ENCODE data around the gene GOLGA3.
"Not testable (repeated sequence)": the region's sequence is repeated elsewhere in the genome, so short reads cannot be mapped to it uniquely, and the experiment has no call there.

Gene GOLGA3

GRCh38 chr12:132776816-132777568, 51.7 kb downstream of the GOLGA3 start:
- no peak for DNase-seq

DNA sequence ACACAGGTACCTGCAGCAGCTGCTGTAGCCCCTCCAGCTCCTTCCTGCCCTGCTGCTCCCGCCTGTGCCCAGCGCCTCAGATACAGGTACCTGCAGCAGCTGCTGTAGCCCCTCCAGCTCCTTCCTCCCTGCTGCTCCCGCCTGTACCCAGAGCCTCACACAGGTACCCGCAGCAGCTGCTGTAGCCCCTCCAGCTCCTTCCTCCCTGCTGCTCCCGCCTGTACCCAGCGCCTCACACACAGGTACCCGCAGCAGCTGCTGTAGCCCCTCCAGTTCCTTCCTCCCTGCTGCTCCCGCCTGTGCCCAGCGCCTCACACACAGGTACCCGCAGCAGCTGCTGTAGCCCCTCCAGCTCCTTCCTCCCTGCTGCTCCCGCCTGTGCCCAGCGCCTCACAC, 52.4 kb downstream of the GOLGA3 start:
- not testable (repeated sequence) for DNase-seq

- no peak for DNase-seq
Observed at GRCh38 chr12:132775502-132776229, 53.0 kb downstream of the GOLGA3 start.

DNA sequence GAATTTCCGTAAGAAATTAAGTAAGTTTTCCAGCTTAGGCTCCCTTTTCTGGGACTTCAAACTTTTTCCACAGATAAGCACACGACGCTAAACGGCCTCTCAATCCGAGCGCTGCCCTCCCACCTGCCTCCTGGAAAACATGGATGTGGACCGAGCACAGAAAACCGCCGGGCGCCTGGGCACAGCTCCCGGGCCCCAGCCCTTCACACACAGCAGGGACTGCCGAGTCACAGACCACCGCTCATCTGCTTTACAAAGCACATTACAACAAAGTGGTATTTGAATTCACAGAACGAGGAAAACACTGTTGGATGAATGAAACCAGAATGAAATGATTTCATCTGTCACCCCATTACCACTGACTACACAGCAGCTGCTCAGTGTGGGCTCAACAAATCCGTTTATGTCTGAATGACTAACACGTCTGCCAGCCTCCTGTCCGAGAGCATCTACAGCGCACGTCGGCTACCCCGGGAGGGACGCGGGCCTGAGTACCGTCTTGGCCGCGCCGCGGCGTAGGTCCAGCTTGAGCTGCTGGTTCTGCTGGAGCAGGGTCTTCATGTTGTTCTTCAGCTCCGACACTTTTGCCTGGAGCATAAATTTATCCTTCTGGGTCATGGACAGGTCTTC, 53.9 kb downstream of the GOLGA3 start:
- DNase-seq: no peak

GRCh38 chr12:132774159-132774558, 54.5 kb downstream of the GOLGA3 start:
- no peak for DNase-seq

- DNase-seq: no peak
Observed at GRCh38 chr12:132773077-132773955, 55.4 kb downstream of the GOLGA3 start.

GRCh38 chr12:132772606-132773005, 56.1 kb downstream of the GOLGA3 start:
- DNase-seq: no peak

DNA sequence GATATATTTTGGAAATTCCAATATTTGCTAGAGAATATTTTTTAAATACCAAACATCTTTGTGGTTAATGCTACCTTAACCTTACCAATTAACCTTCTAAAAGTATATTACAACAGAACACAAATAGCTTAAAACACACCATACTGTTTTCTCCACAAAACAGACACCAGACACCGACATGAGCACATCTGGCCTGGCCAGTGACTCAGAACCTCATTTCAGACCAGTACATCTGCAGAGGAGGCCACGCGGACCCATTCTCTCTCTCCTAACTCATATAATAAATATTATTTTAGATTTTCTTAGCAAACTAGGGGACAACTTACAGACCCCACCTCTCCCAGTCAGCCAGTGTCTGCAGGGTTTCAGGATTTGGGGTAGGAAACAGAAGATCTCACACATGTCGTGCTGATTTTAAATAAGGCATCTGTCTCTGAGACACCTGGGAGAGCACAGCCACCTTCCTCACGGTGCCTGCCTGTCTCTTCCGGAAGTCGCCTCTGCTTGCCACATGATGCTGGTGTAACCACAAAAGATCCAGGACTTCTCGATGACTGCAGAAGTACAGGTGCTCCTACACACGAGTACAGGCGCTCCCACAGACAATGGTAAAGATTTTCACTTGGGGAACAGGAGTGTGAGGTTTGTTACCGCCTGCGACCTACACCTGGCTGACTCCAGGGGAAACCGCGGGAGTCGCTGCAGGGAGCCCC, 57.4 kb downstream of the GOLGA3 start:
- no peak for DNase-seq

DNA sequence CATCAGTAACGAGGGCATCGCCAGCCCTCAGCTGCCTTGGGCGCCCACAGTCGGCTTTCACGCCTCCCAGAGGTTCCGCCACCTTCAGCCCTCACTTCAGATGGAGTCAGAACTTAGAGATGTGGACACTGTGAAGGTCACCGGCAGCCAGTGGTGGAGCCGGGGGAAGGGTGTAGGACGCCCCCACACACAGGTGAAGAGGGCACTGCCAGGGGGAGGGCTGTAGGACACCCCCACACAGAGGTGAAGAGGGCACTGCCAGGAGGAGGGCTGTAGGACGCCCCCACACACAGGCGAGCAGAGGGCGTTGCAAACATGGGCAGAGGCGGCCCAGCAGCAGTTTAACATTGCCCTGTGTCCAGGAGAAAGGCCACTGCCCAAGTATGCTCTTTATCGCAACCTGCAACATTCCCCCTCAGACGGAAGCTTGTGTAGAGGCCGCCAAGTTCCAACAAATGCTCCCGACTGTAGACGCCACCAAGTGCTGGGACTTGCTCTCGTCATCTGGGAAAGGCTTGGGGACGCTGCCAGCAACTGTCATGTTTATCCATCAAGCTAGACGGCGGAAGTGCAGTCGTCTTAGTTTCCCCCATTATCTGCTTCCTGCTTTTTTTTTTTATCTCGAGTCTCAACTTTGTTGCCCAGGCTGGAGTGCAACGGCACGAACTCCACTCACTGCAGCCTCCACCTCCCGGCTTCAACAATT, 62.1 kb downstream of the GOLGA3 start:
- DNase-seq: no peak

- no peak for DNase-seq
Observed at GRCh38 chr12:132765361-132765760, 63.3 kb downstream of the GOLGA3 start.

DNA sequence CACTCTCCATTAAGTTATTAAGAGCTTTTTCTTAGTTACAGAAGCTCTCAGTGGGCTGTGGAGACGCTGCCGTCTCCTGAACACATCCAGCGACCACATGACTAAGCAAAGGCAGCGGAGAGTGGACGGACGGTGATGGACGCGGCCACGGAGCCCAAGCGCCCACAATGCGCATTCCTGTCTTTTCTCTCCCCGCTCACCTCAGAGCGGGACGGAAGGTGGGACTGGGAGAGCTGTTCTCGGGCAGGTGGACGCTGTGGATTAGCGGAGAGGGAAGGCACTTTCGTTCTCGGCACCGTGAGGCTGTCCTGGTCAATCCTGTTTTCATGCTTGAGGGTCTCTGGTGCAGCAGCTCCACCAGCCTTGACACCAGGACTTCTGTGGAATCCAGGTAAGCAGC, 64.4 kb downstream of the GOLGA3 start:
- DNase-seq: no peak

DNA sequence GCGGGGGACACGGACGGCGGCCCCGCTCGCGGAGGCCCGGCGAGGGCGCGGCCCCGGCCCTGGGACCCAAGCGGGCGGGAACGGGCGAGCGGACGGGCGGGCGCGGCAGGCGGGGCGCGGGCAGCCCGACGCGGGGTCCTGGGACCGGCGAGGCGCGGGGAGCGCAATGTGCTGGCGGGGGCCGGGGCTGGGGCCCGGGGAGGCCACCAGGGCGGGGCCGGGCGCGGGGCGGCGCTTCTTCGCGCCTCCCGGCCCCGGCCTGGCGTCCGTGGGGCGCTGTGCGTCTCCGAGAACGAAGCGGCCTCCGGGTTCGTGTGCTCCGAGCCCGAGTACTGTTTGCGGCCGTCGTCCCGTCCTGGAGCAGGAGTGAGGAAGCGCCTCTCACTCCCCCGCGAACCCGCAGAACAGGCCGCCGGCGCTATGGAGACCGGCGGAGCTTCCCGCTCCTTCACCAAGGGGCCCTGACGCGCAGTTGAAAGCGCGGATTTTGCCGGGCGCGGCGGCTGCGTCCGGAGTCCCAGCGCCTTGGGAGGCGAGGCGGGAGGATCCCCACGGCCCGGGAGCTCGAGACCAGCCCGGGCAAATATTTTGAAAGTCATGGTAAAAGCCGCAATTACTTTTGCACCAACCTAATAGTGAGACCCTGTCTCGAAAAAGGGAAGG, 66.6 kb downstream of the GOLGA3 start:
- peak; percentile 86 for DNase-seq

DNA sequence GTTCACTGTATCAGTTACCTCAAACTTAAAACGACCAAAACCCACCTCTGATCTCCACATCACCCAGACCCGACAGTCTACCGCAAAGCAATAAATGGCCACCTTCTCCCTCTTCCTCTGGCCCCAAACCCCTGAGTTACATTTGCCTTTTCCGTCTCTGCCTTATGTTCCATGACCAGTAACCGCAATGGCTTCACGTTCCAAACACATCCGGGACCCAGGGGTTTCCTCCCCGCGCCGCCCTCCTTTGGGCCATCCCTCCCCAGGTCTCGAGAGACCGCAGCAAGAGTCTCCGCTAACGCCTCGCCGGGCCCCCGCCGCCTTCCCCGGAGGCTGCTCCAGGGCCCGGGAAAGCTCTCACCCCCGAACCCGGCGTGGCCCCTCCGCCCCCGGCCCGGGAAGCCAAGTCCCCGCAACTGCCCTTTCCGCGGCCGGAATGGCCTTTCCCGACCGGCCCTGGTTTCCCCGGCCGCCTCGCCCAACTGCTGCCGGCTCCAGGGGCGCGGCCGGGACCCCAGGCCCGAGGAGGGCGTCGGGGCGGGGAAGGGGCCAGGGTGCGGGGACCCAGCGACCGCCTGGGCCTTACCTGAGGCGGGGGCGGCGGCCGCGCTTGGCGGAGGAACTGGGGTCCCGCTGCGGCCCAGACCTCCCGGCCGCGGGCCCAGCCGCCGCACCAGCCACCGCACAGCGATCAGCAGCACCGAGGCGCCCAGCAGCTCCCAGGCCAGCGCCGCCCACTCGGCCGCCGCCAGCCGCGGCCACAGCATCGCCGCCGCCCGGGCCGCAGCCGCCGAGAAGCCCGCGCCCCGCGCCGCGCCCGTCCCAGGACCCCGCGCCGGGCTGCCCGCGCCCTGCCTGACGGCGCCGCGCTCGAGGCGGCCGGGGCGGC, 67.4 kb downstream of the GOLGA3 start, which contains the start of gene ANKLE2:
Gene ANKLE2 (minus strand): TSS at position 801 of the 889 bp plus-strand sequence. CDS start 34 bp downstream, at position 767.
- peak; percentile 73 for DNase-seq

- no peak for DNase-seq
Observed at GRCh38 chr12:132759359-132759758, 69.3 kb downstream of the GOLGA3 start.

- DNase-seq: not testable (repeated sequence)
Observed at GRCh38 chr12:132758825-132759224, 69.8 kb downstream of the GOLGA3 start.

DNA sequence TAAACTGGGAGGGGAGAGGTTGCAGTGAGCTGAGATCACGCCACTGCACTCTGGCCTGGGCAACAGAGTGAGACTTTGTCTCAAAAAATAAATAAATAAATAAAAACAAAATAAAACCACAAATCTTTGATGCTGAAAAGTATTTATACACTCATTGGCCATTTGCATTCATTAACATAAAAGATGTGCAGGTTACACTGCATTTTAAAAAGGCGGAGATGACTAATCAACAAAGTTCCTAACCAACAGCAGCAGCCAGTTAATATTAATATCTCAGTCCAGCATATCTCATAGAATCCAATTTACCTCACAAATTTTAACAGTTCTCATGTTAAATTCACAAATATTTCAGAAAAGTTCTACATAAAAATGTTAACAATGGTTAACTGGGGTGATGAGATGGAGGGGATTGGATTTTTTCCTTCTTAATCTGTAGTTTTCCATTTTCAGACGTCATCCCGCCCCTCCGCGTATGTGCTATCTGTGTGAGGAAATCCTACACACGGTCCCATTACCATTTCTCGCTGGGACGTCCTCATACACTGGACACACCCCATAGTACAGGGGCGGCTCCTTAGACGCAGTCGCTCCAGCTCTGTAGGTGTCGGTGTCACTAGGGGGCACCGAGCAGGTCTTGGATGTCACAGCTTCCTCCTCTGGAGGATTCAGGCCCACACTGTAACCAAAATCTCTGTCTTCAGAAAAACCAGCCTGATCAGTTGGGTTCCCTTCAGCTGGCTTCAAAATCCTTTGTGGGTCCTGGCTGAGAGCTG, 74.3 kb downstream of the GOLGA3 start:
- DNase-seq: no peak

- DNase-seq: not testable (repeated sequence)
Observed at GRCh38 chr12:132753670-132754069, 75.0 kb downstream of the GOLGA3 start.

GRCh38 chr12:132748319-132748718, 80.3 kb downstream of the GOLGA3 start:
- no peak for DNase-seq

GRCh38 chr12:132747896-132748295, 80.8 kb downstream of the GOLGA3 start:
- DNase-seq: no peak

Measured in activated CD4-positive, CD25-positive, alpha-beta regulatory T cell treated with anti-CD3 and anti-CD28 coated beads, Interleukin-2, amount 50 U/mL, for 72 hours (primary cell).